ENCODE results near the gene DDX4. TPM values are rescaled to one million over a fixed set of nuclear protein-coding genes. Genes with fewer than 3 reads are reported as not detected.

The DDX4 gene
- polyA plus RNA-seq, 3 donors = not detected

- TF ChIP-seq CTCF (IDR thresholded peaks at IDR 0.05) = no peak
- H3K27me3 Mint-ChIP-seq (ENCODE audit: low read depth in 3 of 3) = peaks cover 2% of the 10 kb centered on the region in 3 donors
- H3K79me2 ChIP-seq (ENCODE audit: insufficient read depth, low read length) = no peaks in the 10 kb centered on the region
Measured at GRCh38 chr5:55750063-55750462, 12.2 kb downstream of the DDX4 start.

DNA sequence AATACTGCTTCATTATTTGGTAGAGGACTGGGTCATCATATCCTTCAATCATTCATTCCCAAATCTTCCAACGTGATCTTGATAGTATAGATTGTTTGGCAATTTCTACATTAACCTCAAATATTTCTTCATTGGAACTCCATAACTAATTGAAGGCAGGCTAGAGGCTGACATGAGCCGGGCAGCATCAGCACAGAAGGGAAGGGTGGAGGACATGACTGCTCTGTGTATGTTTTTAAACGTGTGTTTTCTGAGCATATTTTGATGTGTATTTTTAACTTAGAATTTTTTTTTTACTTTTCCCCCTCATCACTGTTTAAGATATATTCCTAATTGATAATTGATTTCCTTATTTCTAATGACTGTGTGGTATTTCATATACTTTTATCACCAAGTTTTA, 12.6 kb downstream of the DDX4 start:
- H3K27ac ChIP-seq (ENCODE audit: low read depth in 1 of 2, low read length in 2 of 2) = no peak overlapping the region
- no peaks in the 10 kb centered on the region for H3K4me1 ChIP-seq (ENCODE audit: control insufficient read depth in 1 of 2, insufficient read depth in 2 of 2, low read length in 2 of 2)
- Mint-ChIP-seq H3K36me3 (no peaks in the 10 kb centered on the region), H3K4me3 (no peak overlapping the region), H3K9me3 (no peaks in the 10 kb centered on the region), H3K27ac (no peak overlapping the region), H3K4me1 (no peaks in the 10 kb centered on the region), H3K27me3 (ENCODE audit: low read depth in 3 of 3) (peaks cover 2% of the 10 kb centered on the region in 3 donors)
- no peak for DNase-seq
- no peaks in the 10 kb centered on the region for H3K79me2 ChIP-seq (ENCODE audit: insufficient read depth, low read length)
- WGBS (ENCODE audit: insufficient coverage) = no CpG with 5 or more reads among the region's 3 CpGs
- H3K4me3 ChIP-seq (replicated peaks in 1 of 3; ENCODE audit: low read depth in 2 of 3, low read length in 3 of 3) = no peak overlapping the region
- no peaks in the 10 kb centered on the region for H3K9me3 ChIP-seq (replicated peaks in 1 of 2; ENCODE audit: control insufficient read depth in 1 of 2, insufficient read depth in 1 of 2, low read length in 2 of 2)
- no peaks in the 10 kb centered on the region for H3K36me3 ChIP-seq (replicated peaks in 1 of 2; ENCODE audit: control insufficient read depth in 1 of 2, insufficient read depth in 2 of 2, low read length in 2 of 2)
- H2AFZ ChIP-seq (ENCODE audit: insufficient read depth, low read depth, low read length, poor library complexity, severe bottlenecking) = no peak overlapping the region
- intact Hi-C loops (cut with micrococcal nuclease) = no loop called here
- H3K9ac ChIP-seq (ENCODE audit: insufficient read depth, low read length, poor library complexity, severe bottlenecking) = no peak overlapping the region
- no peaks in the 10 kb centered on the region for H4K20me1 ChIP-seq (ENCODE audit: insufficient read depth, low read length)
- no peaks in the 10 kb centered on the region for H3K27me3 ChIP-seq (ENCODE audit: control insufficient read depth in 2 of 2, insufficient read depth in 2 of 2, low read length in 2 of 2)
- TF ChIP-seq CTCF (IDR thresholded peaks at IDR 0.05) = no peak
- no peak overlapping the region for H3K4me2 ChIP-seq (replicated peaks; ENCODE audit: extremely low read depth, low read length, poor library complexity, severe bottlenecking)

More at GRCh38 chr5:55750063-55750462, 12.2 kb downstream of the DDX4 start:
- no peak for DNase-seq
- no peaks in the 10 kb centered on the region for H3K4me1 ChIP-seq (ENCODE audit: control insufficient read depth in 1 of 2, insufficient read depth in 2 of 2, low read length in 2 of 2)
- Mint-ChIP-seq H3K9me3 (no peaks in the 10 kb centered on the region), H3K27ac (no peak overlapping the region), H3K4me3 (no peak overlapping the region), H3K4me1 (no peaks in the 10 kb centered on the region), H3K36me3 (no peaks in the 10 kb centered on the region)
- no peak overlapping the region for H2AFZ ChIP-seq (ENCODE audit: insufficient read depth, low read depth, low read length, poor library complexity, severe bottlenecking)
- no peaks in the 10 kb centered on the region for H3K9me3 ChIP-seq (replicated peaks in 1 of 2; ENCODE audit: control insufficient read depth in 1 of 2, insufficient read depth in 1 of 2, low read length in 2 of 2)
- H3K27me3 ChIP-seq (ENCODE audit: control insufficient read depth in 2 of 2, insufficient read depth in 2 of 2, low read length in 2 of 2) = no peaks in the 10 kb centered on the region
- H3K36me3 ChIP-seq (replicated peaks in 1 of 2; ENCODE audit: control insufficient read depth in 1 of 2, insufficient read depth in 2 of 2, low read length in 2 of 2) = no peaks in the 10 kb centered on the region
- intact Hi-C loops (cut with micrococcal nuclease) = no loop called here
- no peak overlapping the region for H3K4me3 ChIP-seq (replicated peaks in 1 of 3; ENCODE audit: low read depth in 2 of 3, low read length in 3 of 3)
- no peaks in the 10 kb centered on the region for H4K20me1 ChIP-seq (ENCODE audit: insufficient read depth, low read length)
- H3K9ac ChIP-seq (ENCODE audit: insufficient read depth, low read length, poor library complexity, severe bottlenecking) = no peak overlapping the region
- no CpG with 5 or more reads among the region's 3 CpGs for WGBS (ENCODE audit: insufficient coverage)
- no peak overlapping the region for H3K27ac ChIP-seq (ENCODE audit: low read depth in 1 of 2, low read length in 2 of 2)
- H3K4me2 ChIP-seq (replicated peaks; ENCODE audit: extremely low read depth, low read length, poor library complexity, severe bottlenecking) = no peak overlapping the region
